GM13977 (cell line): ENCODE measurements around the gene NGFR.
A peak's percentile ranks its signal among the peaks of the same experiment; 100 is the strongest.

Experiments used
- DNase-seq: peaks from one replicate; pipeline ENCODE4 v3.0.0; 2012; ENCODE audit warnings: low spot score
- in situ Hi-C: fragments of 300-500 bp; cut with MboI; formaldehyde crosslinking; loops from one replicate; pipeline ENCODE4 v1.12.0; 2022; ENCODE audit warnings: low sequenced_read_pairs, low pct_unique_long_range_greater_than_20kb, mixed read lengths, inconsistent platforms; ENCODE audit not compliant: unreplicated experiment
- TF ChIP-seq, protein P1 (sequence below): IDR thresholded peaks from 2 replicates; pipeline ENCODE4 v1.5.1; 2012; ENCODE audit warnings: mild to moderate bottlenecking, control low read depth; ENCODE audit not compliant: insufficient read depth; ENCODE audit errors: extremely low read depth, missing control alignments

The NGFR gene

DNA sequence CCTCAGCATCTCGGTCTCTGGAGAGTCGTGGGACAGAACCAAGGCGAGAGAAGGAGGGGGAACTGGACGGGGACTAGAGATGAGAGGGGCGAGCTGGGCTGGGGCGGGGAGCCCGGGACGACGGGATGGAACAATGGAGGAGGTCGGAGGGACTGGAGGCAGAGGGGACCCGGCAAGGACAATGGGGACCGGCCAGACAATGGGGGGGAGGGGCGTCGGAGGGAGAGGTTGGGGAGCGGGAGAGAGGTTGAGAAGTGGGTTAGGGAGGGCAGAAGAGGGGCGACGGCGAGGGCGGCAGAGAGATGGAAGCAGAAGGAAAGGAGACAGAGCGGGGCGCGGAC is 719 bp downstream of the NGFR start:
- in situ Hi-C loops = no loop called here
- TF ChIP-seq, protein P1, sequence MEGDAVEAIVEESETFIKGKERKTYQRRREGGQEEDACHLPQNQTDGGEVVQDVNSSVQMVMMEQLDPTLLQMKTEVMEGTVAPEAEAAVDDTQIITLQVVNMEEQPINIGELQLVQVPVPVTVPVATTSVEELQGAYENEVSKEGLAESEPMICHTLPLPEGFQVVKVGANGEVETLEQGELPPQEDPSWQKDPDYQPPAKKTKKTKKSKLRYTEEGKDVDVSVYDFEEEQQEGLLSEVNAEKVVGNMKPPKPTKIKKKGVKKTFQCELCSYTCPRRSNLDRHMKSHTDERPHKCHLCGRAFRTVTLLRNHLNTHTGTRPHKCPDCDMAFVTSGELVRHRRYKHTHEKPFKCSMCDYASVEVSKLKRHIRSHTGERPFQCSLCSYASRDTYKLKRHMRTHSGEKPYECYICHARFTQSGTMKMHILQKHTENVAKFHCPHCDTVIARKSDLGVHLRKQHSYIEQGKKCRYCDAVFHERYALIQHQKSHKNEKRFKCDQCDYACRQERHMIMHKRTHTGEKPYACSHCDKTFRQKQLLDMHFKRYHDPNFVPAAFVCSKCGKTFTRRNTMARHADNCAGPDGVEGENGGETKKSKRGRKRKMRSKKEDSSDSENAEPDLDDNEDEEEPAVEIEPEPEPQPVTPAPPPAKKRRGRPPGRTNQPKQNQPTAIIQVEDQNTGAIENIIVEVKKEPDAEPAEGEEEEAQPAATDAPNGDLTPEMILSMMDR = no peak

DNA sequence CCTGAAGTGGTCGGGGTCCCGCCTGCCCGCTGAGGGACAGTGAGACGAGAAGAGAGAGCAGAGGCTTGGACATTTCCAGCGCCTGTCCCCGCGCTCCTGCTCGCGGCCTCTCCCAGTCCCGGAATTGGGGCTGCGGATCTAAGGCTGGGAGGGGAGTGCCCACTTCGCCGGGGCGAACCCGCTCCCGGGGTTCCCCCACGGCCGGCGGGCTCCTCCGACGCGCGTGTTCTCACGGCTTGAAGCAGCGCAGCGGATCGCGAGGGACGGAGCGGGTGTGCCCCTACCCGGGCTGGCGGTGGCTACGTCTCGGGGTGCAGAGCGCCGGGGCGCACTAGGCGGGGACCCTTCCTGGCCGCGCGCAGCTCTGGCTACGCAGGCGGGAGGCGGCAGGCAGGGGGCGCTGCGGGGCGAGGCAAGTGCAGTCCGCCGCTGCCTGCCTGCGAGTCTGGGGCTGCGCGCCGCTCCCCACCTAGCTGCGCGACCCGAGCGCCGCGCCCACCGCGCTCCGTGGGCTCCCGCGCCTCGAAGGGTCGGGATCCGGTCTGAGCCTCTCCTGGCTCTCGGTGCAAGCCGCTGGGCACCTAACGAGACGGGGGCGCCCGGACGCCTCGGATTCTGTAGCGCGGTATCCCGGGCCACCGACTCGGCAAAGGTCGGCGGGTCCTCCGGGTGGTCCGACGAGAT is 1.2 kb downstream of the NGFR start:
- TF ChIP-seq, protein P1 = peak; percentile 98
- peak; percentile 95 for DNase-seq
- in situ Hi-C loops = no loop called here

More for the DNA sequence above, 719 bp downstream of the NGFR start:
- DNase-seq = no peak

DNA sequence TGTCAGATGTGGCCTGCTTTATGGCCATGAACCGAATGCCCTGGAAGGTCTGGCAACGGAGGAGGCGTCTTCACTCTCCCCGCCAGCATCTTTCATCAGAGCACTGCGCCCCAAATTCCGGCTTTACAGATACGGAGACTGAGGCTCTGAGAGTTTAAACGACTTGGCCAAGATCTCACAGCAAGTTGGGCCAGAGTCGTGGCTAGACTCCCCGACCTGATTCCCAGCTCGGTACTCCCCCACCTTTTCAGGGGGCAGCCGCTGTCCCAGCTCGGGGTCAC is 1.7 kb downstream of the NGFR start:
- in situ Hi-C loops = no loop called here
- no peak for DNase-seq
- TF ChIP-seq, protein P1 = no peak

DNA sequence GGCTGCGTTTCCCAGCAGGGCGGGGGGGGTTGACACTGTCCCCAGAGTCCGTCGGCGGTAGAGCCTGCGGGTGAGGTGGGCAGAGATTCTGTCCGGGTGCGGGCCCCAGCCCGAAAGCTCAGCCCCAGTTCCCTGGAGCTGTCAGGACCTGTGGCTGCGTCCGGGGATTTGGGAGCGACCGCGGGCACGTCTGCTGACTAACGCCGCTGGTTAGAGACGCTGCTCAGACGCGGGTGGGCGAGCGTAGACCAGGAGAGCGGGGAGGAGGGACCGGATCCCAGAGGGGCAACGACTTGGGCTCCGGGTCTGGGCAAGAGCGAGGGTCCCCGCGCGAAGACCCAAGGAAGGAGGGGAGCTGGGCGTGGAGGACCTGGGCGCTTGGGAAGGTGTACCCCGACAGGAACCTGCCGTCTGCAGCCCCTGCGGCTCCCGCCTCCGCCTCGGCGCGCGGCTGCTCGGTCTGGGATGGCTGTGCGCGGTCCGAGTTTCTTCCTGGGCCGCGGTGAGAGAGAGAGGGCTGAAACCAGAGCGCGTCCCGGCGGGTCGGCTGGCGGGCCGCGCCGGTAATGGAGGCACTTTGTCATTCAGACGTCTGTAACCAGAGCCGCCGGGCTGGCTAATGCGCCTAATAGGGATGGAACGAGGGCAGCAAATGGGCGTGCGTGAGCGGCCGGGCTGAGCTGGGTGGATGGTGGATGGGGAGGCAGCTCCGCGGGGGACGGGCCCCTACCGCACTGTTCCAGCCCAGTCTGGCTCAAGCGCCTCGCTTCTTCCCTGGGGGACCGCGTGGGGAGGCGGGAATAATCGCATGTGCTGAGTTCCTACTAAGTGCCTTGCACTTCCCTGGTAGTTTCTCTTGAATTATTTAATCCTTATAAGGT is 2.3 kb downstream of the NGFR start:
- TF ChIP-seq, protein P1 = no peak
- DNase-seq = no peak
- in situ Hi-C loops = no loop called here

DNA sequence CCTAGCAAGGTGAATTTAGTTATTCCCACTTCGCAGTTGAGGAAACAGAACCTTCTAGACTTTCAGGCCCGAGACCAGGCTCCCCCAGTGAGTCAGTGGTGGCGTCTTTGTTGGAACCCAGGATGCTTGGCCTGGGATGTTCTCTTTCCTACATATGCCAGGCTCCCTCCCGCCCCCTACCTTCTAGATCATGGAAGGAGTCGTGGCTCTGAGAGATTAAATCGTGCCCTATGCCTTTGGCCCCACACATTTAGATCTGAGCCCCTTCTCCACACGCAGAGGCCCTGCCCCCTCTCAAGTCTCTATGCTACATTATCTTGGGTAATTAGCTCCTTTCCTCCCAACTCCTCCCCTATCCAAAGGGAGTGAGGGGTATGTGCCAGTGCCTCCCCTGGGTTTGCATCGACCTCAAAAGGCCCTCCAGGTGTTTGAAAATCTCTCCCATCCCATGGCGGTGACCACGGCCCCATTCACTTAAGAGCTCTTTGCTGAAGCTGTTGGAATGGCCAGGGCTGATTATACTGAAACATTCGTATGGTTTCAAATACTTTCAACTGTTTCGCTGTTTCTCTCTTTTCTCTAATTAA is 3.0 kb downstream of the NGFR start:
- in situ Hi-C loops = no loop called here
- DNase-seq = no peak
- TF ChIP-seq, protein P1 = no peak

DNA sequence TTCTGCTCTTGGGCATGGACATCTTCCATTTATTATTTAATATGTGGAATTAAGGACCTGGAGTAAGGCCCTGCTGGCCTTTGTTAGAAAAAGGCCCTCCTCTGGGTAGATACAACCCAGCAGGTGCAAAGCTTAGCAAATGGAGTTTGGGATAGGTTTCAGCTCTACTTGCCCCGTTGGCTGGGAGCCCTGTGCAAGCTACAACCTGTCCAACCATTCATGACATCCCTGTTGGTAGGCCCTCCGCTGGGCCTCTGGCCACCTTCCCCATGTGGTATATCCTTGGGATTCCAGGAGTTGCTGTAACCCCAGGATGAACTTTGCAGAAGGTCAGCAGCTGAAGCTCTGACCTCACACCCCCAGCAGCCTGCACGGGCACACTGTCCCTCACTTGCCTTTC is 6.4 kb downstream of the NGFR start:
- no peak for DNase-seq
- in situ Hi-C loops = no loop called here
- TF ChIP-seq, protein P1 = no peak
